PFSK-1 (cell line): Measurements from ENCODE around the gene STAT2.

ENCODE experiments used
- POLR2AphosphoS5 ChIP-seq: IDR thresholded peaks from 2 replicates; pipeline ENCODE4 v1.6.1; 2012; ENCODE audit warnings: low read depth, mild to moderate bottlenecking, control low read depth, low read length, moderate library complexity
- TAF1 ChIP-seq: IDR thresholded peaks from 2 replicates; pipeline ENCODE4 v1.6.1; 2012; ENCODE audit warnings: low read length, control low read depth, borderline replicate concordance; ENCODE audit not compliant: insufficient read depth

GRCh38 chr12:56333197-56333678 lies 26.7 kb downstream of the STAT2 start:
- TF ChIP-seq POLR2AphosphoS5: no peak
- TF ChIP-seq TAF1: peak; percentile 60; the same call in 1 of the 2 replicates
